ENCODE results near the gene RTN4IP1. TPM values are rescaled to one million over a fixed set of nuclear protein-coding genes. Genes with fewer than 3 reads are reported as not detected.

The RTN4IP1 gene
- polyA plus RNA-seq, 1 donor from 2014 or later: 8.5 TPM

Small RNA genes lying within 50 kb of the gene (small RNA-seq; reads per million reads assigned to genes)
- gene RNU6-527P: 0 reads per million in 3 experiments

Other genes starting within 250 kb of the RTN4IP1 start
- 19.8 and 20.0 TPM in 2 replicates for gene QRSL1, start 80 bp upstream of the RTN4IP1 start, polyA plus RNA-seq